K562 (cell line): Measurements from ENCODE around the gene GIPR.

Experiments used
- EP300 ChIP-seq: IDR thresholded peaks from 2 replicates; pipeline ENCODE4 v1.6.1; 2012; ENCODE audit warnings: low read length, improper control_type of control experiment
- EZH2 ChIP-seq: IDR thresholded peaks from 2 replicates; pipeline ENCODE4 v1.6.1; 2012; ENCODE audit warnings: low read depth, mild to moderate bottlenecking, inconsistent platforms, low read length, borderline replicate concordance
- GATAD2B ChIP-seq: fragments of 450-650 bp; IDR thresholded peaks from 2 replicates; pipeline ENCODE4 v1.6.1; 2017; ENCODE audit warnings: mild to moderate bottlenecking, borderline replicate concordance
- MXI1 ChIP-seq: IDR thresholded peaks from 2 replicates; pipeline ENCODE4 v1.6.1; 2011; ENCODE audit warnings: low read depth, mild to moderate bottlenecking, improper control_type of control experiment, low read length
- SMC3 ChIP-seq: conservative IDR thresholded peaks from 2 replicates; pipeline ENCODE4 v1.6.1; 2011; ENCODE audit warnings: low read depth, low read length, improper control_type of control experiment; ENCODE audit not compliant: insufficient read depth
- SREBF2 ChIP-seq: sonication (generic); formaldehyde crosslinking; IDR thresholded peaks from 2 replicates; pipeline ENCODE4 v1.4.0; 2020; ENCODE audit warnings: mild to moderate bottlenecking, missing genetic modification reagents
- YBX1 ChIP-seq: fragments of 450-650 bp; IDR thresholded peaks from 2 replicates; pipeline ENCODE4 v1.7.1; 2016; ENCODE audit warnings: mild to moderate bottlenecking
- ZNF121 ChIP-seq: sonication (generic); formaldehyde crosslinking; conservative IDR thresholded peaks from 2 replicates; pipeline ENCODE4 v1.8.0; 2022; ENCODE audit warnings: missing genetic modification reagents
- ZZZ3 ChIP-seq: fragments of 450-650 bp; IDR thresholded peaks from 2 replicates; pipeline ENCODE4 v1.6.1; 2016; ENCODE audit warnings: antibody characterized with exemption, mild to moderate bottlenecking, moderate library complexity
- TF ChIP-seq, protein P1 (sequence below), 3 experiments: IDR thresholded peaks in 2 of 3; conservative IDR thresholded peaks in 1 of 3; 2 replicates each; pipeline ENCODE4 v1.5.1; 2011 to 2012; ENCODE audit warnings: low read length in 3 of 3, mild to moderate bottlenecking in 3 of 3, control low read depth in 2 of 3, improper control_type of control experiment in 1 of 3, inconsistent platforms in 1 of 3, low read depth in 1 of 3, mixed read lengths in 1 of 3, moderate library complexity in 1 of 3; ENCODE audit not compliant: insufficient read depth in 2 of 3
- TF ChIP-seq, protein P2 (sequence below): fragments of 150-350 bp; IDR thresholded peaks from 2 replicates; pipeline ENCODE4 v1.6.1; 2014; ENCODE audit warnings: low read depth, mild to moderate bottlenecking, low read length, borderline replicate concordance
- TF ChIP-seq, protein P3 (sequence below): fragments of 250-450 bp; sonication (Bioruptor Pico); IDR thresholded peaks from 2 replicates; pipeline ENCODE4 v1.9.0; 2021; ENCODE audit warnings: mild to moderate bottlenecking, inconsistent platforms

DNA sequence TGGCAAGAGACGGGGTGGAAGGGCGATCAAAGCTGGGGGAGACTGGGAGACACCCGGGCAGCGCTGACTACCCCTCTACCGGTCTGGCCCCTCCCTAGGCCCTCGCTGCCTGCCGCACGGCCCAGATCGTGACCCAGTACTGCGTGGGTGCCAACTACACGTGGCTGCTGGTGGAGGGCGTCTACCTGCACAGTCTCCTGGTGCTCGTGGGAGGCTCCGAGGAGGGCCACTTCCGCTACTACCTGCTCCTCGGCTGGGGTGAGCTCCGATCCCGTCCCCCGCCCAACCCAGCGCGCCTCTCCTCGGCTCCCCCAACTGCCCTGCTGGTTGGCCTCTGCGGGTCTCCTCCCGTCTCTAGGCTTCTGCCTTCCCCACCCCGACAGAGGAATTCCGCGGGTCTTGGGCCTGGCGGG, 8.8 kb downstream of the GIPR start:
- TF ChIP-seq EP300 (no peak), SREBF2 (CRISPR knock-in tag) (no peak), GATAD2B (no peak), SMC3 (no peak), ZNF121 (CRISPR knock-in tag) (no peak), EZH2 (no peak), ZZZ3 (no peak), MXI1 (no peak), YBX1 (no peak)
- TF ChIP-seq, protein P1, sequence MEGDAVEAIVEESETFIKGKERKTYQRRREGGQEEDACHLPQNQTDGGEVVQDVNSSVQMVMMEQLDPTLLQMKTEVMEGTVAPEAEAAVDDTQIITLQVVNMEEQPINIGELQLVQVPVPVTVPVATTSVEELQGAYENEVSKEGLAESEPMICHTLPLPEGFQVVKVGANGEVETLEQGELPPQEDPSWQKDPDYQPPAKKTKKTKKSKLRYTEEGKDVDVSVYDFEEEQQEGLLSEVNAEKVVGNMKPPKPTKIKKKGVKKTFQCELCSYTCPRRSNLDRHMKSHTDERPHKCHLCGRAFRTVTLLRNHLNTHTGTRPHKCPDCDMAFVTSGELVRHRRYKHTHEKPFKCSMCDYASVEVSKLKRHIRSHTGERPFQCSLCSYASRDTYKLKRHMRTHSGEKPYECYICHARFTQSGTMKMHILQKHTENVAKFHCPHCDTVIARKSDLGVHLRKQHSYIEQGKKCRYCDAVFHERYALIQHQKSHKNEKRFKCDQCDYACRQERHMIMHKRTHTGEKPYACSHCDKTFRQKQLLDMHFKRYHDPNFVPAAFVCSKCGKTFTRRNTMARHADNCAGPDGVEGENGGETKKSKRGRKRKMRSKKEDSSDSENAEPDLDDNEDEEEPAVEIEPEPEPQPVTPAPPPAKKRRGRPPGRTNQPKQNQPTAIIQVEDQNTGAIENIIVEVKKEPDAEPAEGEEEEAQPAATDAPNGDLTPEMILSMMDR (IDR thresholded peaks at IDR 0.05 in 2 of 3, conservative IDR thresholded peaks at IDR 0.05 in 1 of 3; ENCODE audit: insufficient read depth in 2 of 3, low read depth in 1 of 3, low read length in 3 of 3), result no peak
- TF ChIP-seq, protein P2, sequence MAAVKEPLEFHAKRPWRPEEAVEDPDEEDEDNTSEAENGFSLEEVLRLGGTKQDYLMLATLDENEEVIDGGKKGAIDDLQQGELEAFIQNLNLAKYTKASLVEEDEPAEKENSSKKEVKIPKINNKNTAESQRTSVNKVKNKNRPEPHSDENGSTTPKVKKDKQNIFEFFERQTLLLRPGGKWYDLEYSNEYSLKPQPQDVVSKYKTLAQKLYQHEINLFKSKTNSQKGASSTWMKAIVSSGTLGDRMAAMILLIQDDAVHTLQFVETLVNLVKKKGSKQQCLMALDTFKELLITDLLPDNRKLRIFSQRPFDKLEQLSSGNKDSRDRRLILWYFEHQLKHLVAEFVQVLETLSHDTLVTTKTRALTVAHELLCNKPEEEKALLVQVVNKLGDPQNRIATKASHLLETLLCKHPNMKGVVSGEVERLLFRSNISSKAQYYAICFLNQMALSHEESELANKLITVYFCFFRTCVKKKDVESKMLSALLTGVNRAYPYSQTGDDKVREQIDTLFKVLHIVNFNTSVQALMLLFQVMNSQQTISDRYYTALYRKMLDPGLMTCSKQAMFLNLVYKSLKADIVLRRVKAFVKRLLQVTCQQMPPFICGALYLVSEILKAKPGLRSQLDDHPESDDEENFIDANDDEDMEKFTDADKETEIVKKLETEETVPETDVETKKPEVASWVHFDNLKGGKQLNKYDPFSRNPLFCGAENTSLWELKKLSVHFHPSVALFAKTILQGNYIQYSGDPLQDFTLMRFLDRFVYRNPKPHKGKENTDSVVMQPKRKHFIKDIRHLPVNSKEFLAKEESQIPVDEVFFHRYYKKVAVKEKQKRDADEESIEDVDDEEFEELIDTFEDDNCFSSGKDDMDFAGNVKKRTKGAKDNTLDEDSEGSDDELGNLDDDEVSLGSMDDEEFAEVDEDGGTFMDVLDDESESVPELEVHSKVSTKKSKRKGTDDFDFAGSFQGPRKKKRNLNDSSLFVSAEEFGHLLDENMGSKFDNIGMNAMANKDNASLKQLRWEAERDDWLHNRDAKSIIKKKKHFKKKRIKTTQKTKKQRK, result no peak
- TF ChIP-seq, protein P3, sequence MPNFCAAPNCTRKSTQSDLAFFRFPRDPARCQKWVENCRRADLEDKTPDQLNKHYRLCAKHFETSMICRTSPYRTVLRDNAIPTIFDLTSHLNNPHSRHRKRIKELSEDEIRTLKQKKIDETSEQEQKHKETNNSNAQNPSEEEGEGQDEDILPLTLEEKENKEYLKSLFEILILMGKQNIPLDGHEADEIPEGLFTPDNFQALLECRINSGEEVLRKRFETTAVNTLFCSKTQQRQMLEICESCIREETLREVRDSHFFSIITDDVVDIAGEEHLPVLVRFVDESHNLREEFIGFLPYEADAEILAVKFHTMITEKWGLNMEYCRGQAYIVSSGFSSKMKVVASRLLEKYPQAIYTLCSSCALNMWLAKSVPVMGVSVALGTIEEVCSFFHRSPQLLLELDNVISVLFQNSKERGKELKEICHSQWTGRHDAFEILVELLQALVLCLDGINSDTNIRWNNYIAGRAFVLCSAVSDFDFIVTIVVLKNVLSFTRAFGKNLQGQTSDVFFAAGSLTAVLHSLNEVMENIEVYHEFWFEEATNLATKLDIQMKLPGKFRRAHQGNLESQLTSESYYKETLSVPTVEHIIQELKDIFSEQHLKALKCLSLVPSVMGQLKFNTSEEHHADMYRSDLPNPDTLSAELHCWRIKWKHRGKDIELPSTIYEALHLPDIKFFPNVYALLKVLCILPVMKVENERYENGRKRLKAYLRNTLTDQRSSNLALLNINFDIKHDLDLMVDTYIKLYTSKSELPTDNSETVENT (CRISPR knock-in tag), result no peak
